ENCODE data around the gene STARD3. TPM values are rescaled to one million over a fixed set of nuclear protein-coding genes. Genes with fewer than 3 reads are reported as not detected.

Gene STARD3
- total RNA-seq, 1 donor from 2014 or later: 62.0 TPM

GRCh38 chr17:39627047-39627711 is 9.8 kb upstream of the STARD3 start:
- no peak for TF ChIP-seq CTCF (conservative IDR thresholded peaks at IDR 0.05)
- Mint-ChIP-seq H3K4me3 (peak overlapping the region; percentile 84), H3K36me3 (no peaks in the 10 kb centered on the region), H3K9me3 (no peaks in the 10 kb centered on the region), H3K27me3 (peaks cover 63% of the 10 kb centered on the region), H3K27ac (no peak overlapping the region), H3K4me1 (ENCODE audit: unreplicated experiment) (peaks cover 11% of the 10 kb centered on the region)
- DNase-seq (ENCODE audit: extremely low spot score, unreplicated experiment): no peak

DNA sequence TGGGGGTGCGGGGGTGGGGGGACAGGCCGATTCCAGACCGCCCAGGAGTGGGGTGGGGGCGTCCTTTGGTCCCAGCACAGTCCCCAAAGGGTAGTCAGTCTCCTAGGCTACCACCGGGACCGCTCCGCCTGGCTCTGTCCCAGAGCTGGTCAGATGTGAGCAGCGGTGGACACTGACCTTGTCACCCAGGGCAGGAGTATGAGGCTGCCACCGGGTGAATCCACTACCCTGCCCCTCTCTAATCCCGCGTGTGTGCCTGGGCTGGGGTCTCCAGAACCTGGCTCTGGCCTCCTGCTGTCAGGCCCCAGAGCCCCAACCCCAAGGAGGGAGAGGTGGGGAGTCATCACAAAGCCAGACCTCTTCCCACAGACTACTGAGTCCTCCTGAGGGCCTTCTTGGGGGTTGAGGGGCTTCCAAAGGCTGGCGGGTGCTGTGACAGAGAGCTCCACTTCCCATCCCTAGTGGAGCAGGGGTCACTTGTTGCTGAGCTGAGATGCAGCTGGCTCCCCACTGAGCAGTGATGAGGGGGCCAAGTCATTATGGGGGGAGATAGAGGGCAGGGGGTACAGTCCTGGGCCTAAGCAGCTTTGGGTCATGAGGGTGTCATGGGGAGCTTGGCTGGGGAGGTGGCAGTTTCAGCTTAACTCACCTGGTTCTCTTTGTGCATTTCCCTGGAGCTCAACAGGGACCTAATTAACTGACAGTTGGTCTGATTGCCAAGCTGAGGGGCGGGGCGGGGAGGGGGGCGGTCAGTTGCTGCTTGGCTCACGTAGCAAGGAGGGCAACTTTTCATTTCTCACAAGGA is 9.0 kb upstream of the STARD3 start:
- Mint-ChIP-seq H3K4me3 (peak overlapping the region; percentile 49), H3K36me3 (no peaks in the 10 kb centered on the region), H3K27ac (no peak overlapping the region), H3K4me1 (ENCODE audit: unreplicated experiment) (peaks cover 11% of the 10 kb centered on the region), H3K27me3 (peaks cover 62% of the 10 kb centered on the region), H3K9me3 (no peaks in the 10 kb centered on the region)
- no peak for TF ChIP-seq CTCF (conservative IDR thresholded peaks at IDR 0.05)
- no peak for DNase-seq (ENCODE audit: extremely low spot score, unreplicated experiment)

GRCh38 chr17:39628655-39629493 is 8.1 kb upstream of the STARD3 start:
- H3K36me3 Mint-ChIP-seq: no peaks in the 10 kb centered on the region
- no peak for DNase-seq (ENCODE audit: extremely low spot score, unreplicated experiment)
- no peaks in the 10 kb centered on the region for H3K9me3 Mint-ChIP-seq

DNA sequence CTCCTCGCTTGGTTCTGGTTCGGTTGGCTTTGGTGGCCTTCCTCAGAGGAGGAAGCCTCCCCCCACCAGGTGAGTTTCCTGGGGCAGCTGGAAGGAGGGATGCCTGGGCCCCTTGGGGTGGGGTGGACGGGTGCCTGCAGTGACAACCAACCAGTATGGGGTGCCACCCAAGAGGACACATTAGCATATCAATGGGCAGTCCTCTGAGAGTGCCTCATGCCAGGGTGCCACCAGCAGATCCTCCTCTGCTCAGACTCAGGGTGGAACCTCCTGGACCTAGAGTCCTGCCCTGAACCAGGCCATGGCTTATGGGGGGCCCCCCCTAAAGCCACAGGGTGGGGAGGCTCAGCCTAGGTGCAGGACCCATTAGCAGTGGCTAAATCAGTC is 7.5 kb upstream of the STARD3 start:
- Mint-ChIP-seq H3K27me3 (peaks cover 54% of the 10 kb centered on the region), H3K9me3 (no peaks in the 10 kb centered on the region), H3K4me3 (no peak overlapping the region), H3K36me3 (no peaks in the 10 kb centered on the region), H3K27ac (no peak overlapping the region), H3K4me1 (ENCODE audit: unreplicated experiment) (peaks cover 11% of the 10 kb centered on the region)
- DNase-seq (ENCODE audit: extremely low spot score, unreplicated experiment): no peak
- TF ChIP-seq CTCF (conservative IDR thresholded peaks at IDR 0.05): no peak

More at GRCh38 chr17:39628655-39629493, 8.1 kb upstream of the STARD3 start:
- Mint-ChIP-seq H3K4me1 (ENCODE audit: unreplicated experiment) (peaks cover 11% of the 10 kb centered on the region), H3K27ac (no peak overlapping the region), H3K4me3 (peak overlapping the region; percentile 55), H3K27me3 (peaks cover 56% of the 10 kb centered on the region)
- no peak for TF ChIP-seq CTCF (conservative IDR thresholded peaks at IDR 0.05)

DNA sequence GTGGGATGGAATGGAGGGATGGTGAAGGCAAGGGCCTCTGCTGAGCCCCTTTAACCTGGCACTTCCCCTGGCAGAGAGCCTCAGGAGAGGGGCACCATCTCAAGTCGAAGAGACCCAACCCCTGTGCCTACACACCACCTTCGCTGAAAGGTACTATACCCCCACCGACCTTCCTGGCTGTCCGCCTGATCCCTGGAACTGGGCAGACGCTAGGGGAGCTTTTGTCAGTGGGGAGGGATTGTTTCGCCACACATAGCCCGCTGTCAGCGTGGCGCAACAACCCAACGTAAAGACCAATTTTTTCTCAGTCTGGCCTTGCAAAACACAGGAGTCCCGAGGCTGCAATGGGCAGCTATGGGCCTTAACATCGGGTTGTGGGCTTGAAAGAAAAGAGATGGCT is 7.0 kb upstream of the STARD3 start:
- Mint-ChIP-seq H3K9me3 (no peaks in the 10 kb centered on the region), H3K4me3 (no peak overlapping the region), H3K36me3 (no peaks in the 10 kb centered on the region), H3K4me1 (ENCODE audit: unreplicated experiment) (peaks cover 11% of the 10 kb centered on the region), H3K27me3 (peaks cover 50% of the 10 kb centered on the region), H3K27ac (no peak overlapping the region)
- no peak for TF ChIP-seq CTCF (conservative IDR thresholded peaks at IDR 0.05)
- DNase-seq (ENCODE audit: extremely low spot score, unreplicated experiment): no peak
